GM23338 (cell line): ENCODE results near the gene MACIR. TPM values are rescaled to one million over a fixed set of nuclear protein-coding genes. Genes with fewer than 3 reads are reported as not detected.
A peak's percentile ranks its signal among the peaks of the same experiment; 100 is the strongest.

Experiments used
- ATAC-seq: fragments of 200-7000 bp; cut with Tn5 transposase; 3 replicates; pipeline ENCODE4 v1.9.1; 2020
- DNase-seq: peaks from one replicate; pipeline ENCODE4 v3.0.0-alpha.2; 2015; ENCODE audit warnings: low spot score
- H2AFZ ChIP-seq: fragments of 200-600 bp; sonication (generic); 2 replicates; pipeline ENCODE4 v1.8.0; 2016; ENCODE audit warnings: antibody characterized with exemption, mild to moderate bottlenecking, moderate library complexity
- H3F3A ChIP-seq: fragments of 200-600 bp; sonication (generic); replicated peaks from 2 replicates; pipeline ENCODE4 v1.8.0; 2017; ENCODE audit warnings: antibody characterized with exemption, mixed run types, low read depth
- H3K27ac ChIP-seq: fragments of 200-600 bp; sonication (generic); 2 replicates; pipeline ENCODE4 v1.6.1; 2016; ENCODE audit warnings: low read depth
- H3K27me3 ChIP-seq: fragments of 200-600 bp; sonication (generic); 2 replicates; pipeline ENCODE4 v1.8.0; 2016; ENCODE audit warnings: mild to moderate bottlenecking, mixed run types, moderate library complexity; ENCODE audit not compliant: insufficient read depth
- H3K36me3 ChIP-seq: fragments of 200-600 bp; sonication (generic); 2 replicates; pipeline ENCODE4 v1.8.0; 2016; ENCODE audit warnings: mild to moderate bottlenecking; ENCODE audit not compliant: insufficient read depth
- H3K4me1 ChIP-seq: fragments of 200-600 bp; sonication (generic); 2 replicates; pipeline ENCODE4 v1.8.0; 2016; ENCODE audit warnings: mild to moderate bottlenecking, moderate library complexity; ENCODE audit not compliant: insufficient read depth
- H3K4me2 ChIP-seq: fragments of 200-600 bp; sonication (generic); 2 replicates; pipeline ENCODE4 v1.7.1; 2017; ENCODE audit warnings: mixed run types
- H3K4me3 ChIP-seq: fragments of 200-600 bp; sonication (generic); 2 replicates; pipeline ENCODE4 v1.6.1; 2016; ENCODE audit warnings: mixed run types
- H3K79me2 ChIP-seq: fragments of 200-600 bp; sonication (generic); replicated peaks from 2 replicates; pipeline ENCODE4 v1.8.0; 2017; ENCODE audit warnings: mild to moderate bottlenecking; ENCODE audit not compliant: insufficient read depth
- H3K9me2 ChIP-seq: fragments of 200-600 bp; sonication (generic); 2 replicates; pipeline ENCODE4 v1.8.0; 2017; ENCODE audit not compliant: insufficient read depth
- H4K20me1 ChIP-seq: fragments of 200-600 bp; sonication (generic); replicated peaks from 2 replicates; pipeline ENCODE4 v1.8.0; 2017; ENCODE audit warnings: mild to moderate bottlenecking; ENCODE audit not compliant: insufficient read depth
- H3K27ac Mint-ChIP-seq: 2 replicates; pipeline ENCODE4 v1.8.0; 2020; ENCODE audit warnings: inconsistent platforms, mild to moderate bottlenecking, moderate library complexity, mixed read lengths
- H3K27me3 Mint-ChIP-seq: 3 replicates; pipeline ENCODE4 v1.8.0; 2022; ENCODE audit warnings: low read depth, mild to moderate bottlenecking, moderate library complexity, mixed read lengths, inconsistent platforms; ENCODE audit not compliant: insufficient read depth, poor library complexity
- H3K36me3 Mint-ChIP-seq: 3 replicates; pipeline ENCODE4 v1.8.0; 2021; ENCODE audit warnings: low read depth, mild to moderate bottlenecking, inconsistent platforms, moderate library complexity, mixed read lengths
- H3K4me1 Mint-ChIP-seq: 3 replicates; pipeline ENCODE4 v1.8.0; 2020; ENCODE audit warnings: mild to moderate bottlenecking, inconsistent platforms, mixed read lengths
- H3K4me3 Mint-ChIP-seq: 3 replicates; pipeline ENCODE4 v1.8.0; 2021; ENCODE audit warnings: moderate library complexity, mild to moderate bottlenecking, inconsistent platforms, mixed read lengths
- H3K9me3 Mint-ChIP-seq: 3 replicates; pipeline ENCODE4 v1.8.0; 2020; ENCODE audit warnings: moderate library complexity, mild to moderate bottlenecking, inconsistent platforms, mixed read lengths
- CREB1 ChIP-seq: fragments of 250-450 bp; sonication (Bioruptor Pico); IDR thresholded peaks from 2 replicates; pipeline ENCODE4 v1.5.0; 2020; ENCODE audit warnings: low read depth, mild to moderate bottlenecking, moderate library complexity
- EZH2 ChIP-seq: fragments of 200-600 bp; sonication (generic); IDR thresholded peaks from one replicate; pipeline ENCODE4 v1.8.0; 2017; ENCODE audit warnings: antibody characterized with exemption, mild to moderate bottlenecking, low read depth; ENCODE audit not compliant: unreplicated experiment
- EZH2phosphoT487 ChIP-seq: fragments of 200-600 bp; sonication (generic); IDR thresholded peaks from one replicate; pipeline ENCODE4 v1.8.1; 2018; ENCODE audit warnings: antibody characterized with exemption; ENCODE audit not compliant: unreplicated experiment
- JUNB ChIP-seq: IDR thresholded peaks from one replicate; pipeline ENCODE4 v1.6.1; 2016; ENCODE audit warnings: antibody characterized with exemption; ENCODE audit not compliant: unreplicated experiment
- NANOG ChIP-seq: IDR thresholded peaks from 2 replicates; pipeline ENCODE4 v1.6.1; 2016; ENCODE audit warnings: antibody characterized with exemption, borderline replicate concordance
- POLR2AphosphoS5 ChIP-seq: IDR thresholded peaks from 2 replicates; pipeline ENCODE4 v1.6.1; 2016; ENCODE audit warnings: antibody characterized with exemption, low read depth
- ZNF114 ChIP-seq: fragments of 250-450 bp; sonication (Bioruptor Pico); IDR thresholded peaks from 2 replicates; pipeline ENCODE4 v1.5.0; 2020; ENCODE audit warnings: mild to moderate bottlenecking, moderate library complexity
- ZNF331 ChIP-seq: fragments of 250-450 bp; sonication (Bioruptor Pico); IDR thresholded peaks from 2 replicates; pipeline ENCODE4 v1.5.0; 2020; ENCODE audit warnings: low read depth, mild to moderate bottlenecking, moderate library complexity
- polyA plus RNA-seq: library from polyadenylated mRNA; unstranded; fragments of >200 nt; fragmentation: Nextera tagmentation; extraction: Ambion mirVana; gene quantifications from 2 replicates; pipeline ENCODE4 v1.2.1, GENCODE V29; 2016
- total RNA-seq: library from RNA; depleted of rRNA; stranded (reverse); fragments of >200 nt; shearing (Covaris generic); gene quantifications from 2 replicates; pipeline ENCODE4 v1.2.3, GENCODE V29; 2014
- TF ChIP-seq, protein P1 (sequence below): IDR thresholded peaks from one replicate; pipeline ENCODE4 v1.6.1; 2018; ENCODE audit warnings: antibody characterized with exemption; ENCODE audit not compliant: unreplicated experiment

MACIR gene
- total and polyA plus RNA-seq, 2 experiments from 2014 or later = 11.7 to 27.6 TPM

DNA sequence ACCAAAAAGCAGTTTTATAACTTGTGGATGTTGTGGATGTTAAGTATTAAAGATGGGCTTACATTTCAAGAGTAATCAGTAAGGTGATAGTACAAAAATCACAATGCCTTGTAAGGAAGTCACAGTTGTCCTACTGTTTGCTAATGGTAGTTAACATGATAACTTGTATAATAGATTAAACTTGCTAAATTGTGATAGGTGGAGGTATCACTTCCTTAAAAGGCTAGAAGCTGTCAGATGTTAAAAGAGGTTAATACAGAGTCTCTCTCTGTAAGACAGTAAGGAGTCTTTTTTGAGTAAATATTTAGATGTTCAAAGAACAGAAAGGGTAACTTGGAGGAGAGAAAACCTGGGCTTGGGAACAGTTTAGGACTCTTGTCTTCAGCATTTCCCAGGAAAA is 14.2 kb upstream of the MACIR start:
- H3K27ac Mint-ChIP-seq = no peak overlapping the region; the same call in 1 of the 2 replicates
- no peak for DNase-seq
- H3K27me3 Mint-ChIP-seq = peaks cover 1% of the 10 kb centered on the region

DNA sequence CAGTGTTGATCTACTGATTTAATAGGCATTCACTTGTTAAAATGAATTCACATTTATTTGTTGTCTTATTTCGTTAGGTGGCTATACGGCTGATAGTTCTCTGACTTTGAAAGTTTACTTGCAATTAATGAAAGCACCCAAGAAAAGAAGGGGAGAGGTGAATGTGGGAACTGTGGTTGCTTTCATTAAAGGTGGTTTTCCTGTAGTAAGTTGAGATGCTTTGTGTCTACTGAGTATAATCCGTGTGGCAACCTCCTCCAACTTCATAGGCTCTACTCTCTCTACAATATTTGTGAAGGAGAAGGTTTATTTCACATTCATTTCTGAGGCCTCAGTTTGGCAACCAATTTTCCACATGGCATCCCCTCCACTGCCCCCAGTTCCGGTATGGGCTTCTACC is 12.8 kb upstream of the MACIR start:
- DNase-seq = no peak
- H3K27me3 ChIP-seq = no peaks in the 10 kb centered on the region
- Mint-ChIP-seq H3K27ac (no peak overlapping the region), H3K27me3 (peaks cover 5% of the 10 kb centered on the region), H3K9me3 (peaks cover 2% of the 10 kb centered on the region; the same call in 2 of the 3 replicates), H3K4me3 (no peak overlapping the region), H3K36me3 (no peaks in the 10 kb centered on the region), H3K4me1 (no peaks in the 10 kb centered on the region; the same call in 1 of the 3 replicates)
- TF ChIP-seq CREB1 (CRISPR knock-in tag) (no peak), EZH2 (no peak), POLR2AphosphoS5 (no peak), ZNF114 (no peak), EZH2phosphoT487 (no peak), JUNB (no peak)
- TF ChIP-seq, protein P1, sequence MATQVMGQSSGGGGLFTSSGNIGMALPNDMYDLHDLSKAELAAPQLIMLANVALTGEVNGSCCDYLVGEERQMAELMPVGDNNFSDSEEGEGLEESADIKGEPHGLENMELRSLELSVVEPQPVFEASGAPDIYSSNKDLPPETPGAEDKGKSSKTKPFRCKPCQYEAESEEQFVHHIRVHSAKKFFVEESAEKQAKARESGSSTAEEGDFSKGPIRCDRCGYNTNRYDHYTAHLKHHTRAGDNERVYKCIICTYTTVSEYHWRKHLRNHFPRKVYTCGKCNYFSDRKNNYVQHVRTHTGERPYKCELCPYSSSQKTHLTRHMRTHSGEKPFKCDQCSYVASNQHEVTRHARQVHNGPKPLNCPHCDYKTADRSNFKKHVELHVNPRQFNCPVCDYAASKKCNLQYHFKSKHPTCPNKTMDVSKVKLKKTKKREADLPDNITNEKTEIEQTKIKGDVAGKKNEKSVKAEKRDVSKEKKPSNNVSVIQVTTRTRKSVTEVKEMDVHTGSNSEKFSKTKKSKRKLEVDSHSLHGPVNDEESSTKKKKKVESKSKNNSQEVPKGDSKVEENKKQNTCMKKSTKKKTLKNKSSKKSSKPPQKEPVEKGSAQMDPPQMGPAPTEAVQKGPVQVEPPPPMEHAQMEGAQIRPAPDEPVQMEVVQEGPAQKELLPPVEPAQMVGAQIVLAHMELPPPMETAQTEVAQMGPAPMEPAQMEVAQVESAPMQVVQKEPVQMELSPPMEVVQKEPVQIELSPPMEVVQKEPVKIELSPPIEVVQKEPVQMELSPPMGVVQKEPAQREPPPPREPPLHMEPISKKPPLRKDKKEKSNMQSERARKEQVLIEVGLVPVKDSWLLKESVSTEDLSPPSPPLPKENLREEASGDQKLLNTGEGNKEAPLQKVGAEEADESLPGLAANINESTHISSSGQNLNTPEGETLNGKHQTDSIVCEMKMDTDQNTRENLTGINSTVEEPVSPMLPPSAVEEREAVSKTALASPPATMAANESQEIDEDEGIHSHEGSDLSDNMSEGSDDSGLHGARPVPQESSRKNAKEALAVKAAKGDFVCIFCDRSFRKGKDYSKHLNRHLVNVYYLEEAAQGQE = no peak
- no peaks in the 10 kb centered on the region for H4K20me1 ChIP-seq
- H3K79me2 ChIP-seq = no peaks in the 10 kb centered on the region
- H3K36me3 ChIP-seq = no peaks in the 10 kb centered on the region
- H3K4me3 ChIP-seq = no peak overlapping the region
- no peak overlapping the region for H3K4me2 ChIP-seq
- no peak overlapping the region for H2AFZ ChIP-seq
- no peak overlapping the region for H3K27ac ChIP-seq
- no peaks in the 10 kb centered on the region; the same call in 1 of the 2 replicates for H3K9me2 ChIP-seq
- no peaks in the 10 kb centered on the region for H3K4me1 ChIP-seq
- H3F3A ChIP-seq = no peaks in the 10 kb centered on the region
- ATAC-seq = no peak

More for the DNA sequence above, 14.2 kb upstream of the MACIR start:
- Histone ChIP-seq H3F3A (no peaks in the 10 kb centered on the region), H3K4me2 (no peak overlapping the region), H4K20me1 (no peaks in the 10 kb centered on the region), H3K79me2 (no peaks in the 10 kb centered on the region), H3K27me3 (no peaks in the 10 kb centered on the region), H3K4me1 (no peaks in the 10 kb centered on the region), H3K4me3 (no peak overlapping the region), H2AFZ (peak overlapping the region; percentile 57; the same call in 1 of the 2 replicates), H3K36me3 (no peaks in the 10 kb centered on the region), H3K9me2 (no peaks in the 10 kb centered on the region; the same call in 1 of the 2 replicates), H3K27ac (no peak overlapping the region)
- no peak overlapping the region for H3K4me3 Mint-ChIP-seq
- H3K4me1 Mint-ChIP-seq = no peaks in the 10 kb centered on the region; the same call in 1 of the 3 replicates
- peaks cover 7% of the 10 kb centered on the region; the same call in 2 of the 3 replicates for H3K9me3 Mint-ChIP-seq
- H3K36me3 Mint-ChIP-seq = no peaks in the 10 kb centered on the region
- ATAC-seq = no peak
- TF ChIP-seq ZNF331 (no peak), CREB1 (CRISPR knock-in tag) (no peak), NANOG (no peak)
- TF ChIP-seq, protein P1 = no peak
